GM13977 (cell line): ENCODE measurements around the gene UBAC2.
A peak's percentile ranks its signal among the peaks of the same experiment; 100 is the strongest.

Experiments used
- DNase-seq: peaks from one replicate; pipeline ENCODE4 v3.0.0; 2012; ENCODE audit warnings: low spot score
- in situ Hi-C: fragments of 300-500 bp; cut with MboI; formaldehyde crosslinking; loops from one replicate; pipeline ENCODE4 v1.12.0; 2022; ENCODE audit warnings: low sequenced_read_pairs, low pct_unique_long_range_greater_than_20kb, mixed read lengths, inconsistent platforms; ENCODE audit not compliant: unreplicated experiment
- TF ChIP-seq, protein P1 (sequence below): IDR thresholded peaks from 2 replicates; pipeline ENCODE4 v1.5.1; 2012; ENCODE audit warnings: mild to moderate bottlenecking, control low read depth; ENCODE audit not compliant: insufficient read depth; ENCODE audit errors: extremely low read depth, missing control alignments

UBAC2 gene

DNA sequence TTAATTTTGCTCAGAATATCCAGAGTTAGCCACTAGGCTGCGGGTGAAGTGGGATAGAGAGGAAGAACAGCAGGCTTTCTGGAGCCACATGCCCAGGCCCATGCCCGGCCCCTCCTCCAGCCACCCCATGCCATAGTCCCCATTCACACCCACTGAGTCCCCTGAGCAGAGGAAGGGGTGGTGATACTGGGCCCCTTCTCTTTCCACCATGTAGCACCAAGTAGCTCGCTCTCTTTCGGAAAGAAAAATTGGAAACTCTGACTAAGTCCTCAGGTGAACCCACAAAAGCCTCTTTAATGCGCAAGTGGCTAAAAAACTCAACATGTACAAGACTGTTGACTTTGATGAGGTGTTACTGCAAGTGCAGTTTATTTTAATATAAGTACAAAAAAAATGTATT is 183.3 kb downstream of the UBAC2 start:
- no peak for DNase-seq
- TF ChIP-seq, protein P1, sequence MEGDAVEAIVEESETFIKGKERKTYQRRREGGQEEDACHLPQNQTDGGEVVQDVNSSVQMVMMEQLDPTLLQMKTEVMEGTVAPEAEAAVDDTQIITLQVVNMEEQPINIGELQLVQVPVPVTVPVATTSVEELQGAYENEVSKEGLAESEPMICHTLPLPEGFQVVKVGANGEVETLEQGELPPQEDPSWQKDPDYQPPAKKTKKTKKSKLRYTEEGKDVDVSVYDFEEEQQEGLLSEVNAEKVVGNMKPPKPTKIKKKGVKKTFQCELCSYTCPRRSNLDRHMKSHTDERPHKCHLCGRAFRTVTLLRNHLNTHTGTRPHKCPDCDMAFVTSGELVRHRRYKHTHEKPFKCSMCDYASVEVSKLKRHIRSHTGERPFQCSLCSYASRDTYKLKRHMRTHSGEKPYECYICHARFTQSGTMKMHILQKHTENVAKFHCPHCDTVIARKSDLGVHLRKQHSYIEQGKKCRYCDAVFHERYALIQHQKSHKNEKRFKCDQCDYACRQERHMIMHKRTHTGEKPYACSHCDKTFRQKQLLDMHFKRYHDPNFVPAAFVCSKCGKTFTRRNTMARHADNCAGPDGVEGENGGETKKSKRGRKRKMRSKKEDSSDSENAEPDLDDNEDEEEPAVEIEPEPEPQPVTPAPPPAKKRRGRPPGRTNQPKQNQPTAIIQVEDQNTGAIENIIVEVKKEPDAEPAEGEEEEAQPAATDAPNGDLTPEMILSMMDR = no peak
- in situ Hi-C loops = loop anchor here (25.0 kb wide), 1 partner anchor 97 kb away; no protein-coding TSS in a partner anchor

DNA sequence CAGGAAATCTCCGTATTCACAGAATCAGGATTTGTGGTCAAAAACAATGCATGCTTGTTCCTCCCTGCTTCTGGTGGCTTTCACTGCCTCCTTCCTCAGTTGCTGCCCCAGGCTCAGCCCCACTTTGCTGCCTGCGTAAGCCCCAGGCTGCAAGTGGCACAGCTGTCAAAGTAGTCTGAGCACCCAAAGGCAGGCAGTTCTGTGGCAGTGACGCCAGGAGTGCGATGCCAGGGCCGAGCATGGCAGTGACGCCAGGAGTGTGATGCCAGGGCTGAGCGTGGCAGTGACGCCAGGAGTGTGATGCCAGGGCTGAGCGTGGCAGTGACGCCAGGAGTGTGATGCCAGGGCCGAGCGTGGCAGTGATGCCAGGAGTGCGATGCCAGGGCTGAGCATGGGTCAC is 183.8 kb downstream of the UBAC2 start:
- TF ChIP-seq, protein P1 = no peak
- in situ Hi-C loops = loop anchor here (25.0 kb wide), 1 partner anchor 97 kb away; no protein-coding TSS in a partner anchor

GRCh38 chr13:99385161-99385560 is 184.5 kb downstream of the UBAC2 start:
- DNase-seq = no peak
- TF ChIP-seq, protein P1 = no peak
- in situ Hi-C loops = loop anchor here (5.0 to 25.0 kb wide), 2 partner anchors 52 to 98 kb away; no protein-coding TSS in a partner anchor

More for the DNA sequence above, 183.8 kb downstream of the UBAC2 start:
- DNase-seq = no peak

DNA sequence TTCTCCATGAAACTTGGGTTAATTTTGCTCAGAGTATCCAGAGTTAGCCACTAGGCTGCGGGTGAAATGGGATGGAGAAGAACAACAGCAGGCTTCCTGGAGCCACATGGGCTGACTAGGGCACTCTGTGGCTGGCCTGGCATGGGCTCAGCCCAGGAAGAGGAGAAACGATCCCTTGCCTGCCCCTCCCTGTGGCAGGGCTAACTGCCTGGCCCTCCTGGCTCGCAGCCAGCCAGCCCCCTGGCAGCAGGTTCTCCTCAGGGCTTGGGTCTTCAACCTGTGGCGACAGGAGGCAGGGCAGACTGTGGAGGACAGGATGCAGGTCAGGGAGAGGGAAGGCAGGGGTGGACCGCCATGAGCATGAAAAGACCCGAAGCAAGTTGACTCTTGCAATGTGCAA is 185.3 kb downstream of the UBAC2 start:
- in situ Hi-C loops = loop anchor here (5.0 to 25.0 kb wide), 2 partner anchors 51 to 99 kb away; no protein-coding TSS in a partner anchor

DNA sequence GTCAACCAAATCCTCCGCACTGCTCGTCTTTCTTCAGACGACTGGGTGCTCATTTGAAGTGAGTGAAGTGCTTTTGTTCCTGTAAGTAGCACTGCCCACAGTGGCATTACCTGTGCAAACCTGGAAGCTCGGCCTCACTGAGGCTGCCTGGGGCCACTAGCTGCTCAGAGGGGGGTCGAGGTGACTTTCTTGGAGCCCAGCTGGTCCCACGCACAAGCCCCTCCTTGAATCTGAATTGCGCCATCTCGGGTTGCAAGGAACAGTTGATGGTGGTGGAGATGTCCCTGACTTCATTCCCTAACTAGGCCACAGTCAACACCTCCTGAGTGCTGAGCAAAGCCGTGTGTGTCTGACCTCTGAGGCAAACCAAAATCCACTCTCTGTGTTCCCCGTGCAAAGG is 185.8 kb downstream of the UBAC2 start:
- DNase-seq = no peak
- TF ChIP-seq, protein P1 = no peak
- in situ Hi-C loops = loop anchor here (5.0 to 25.0 kb wide), 2 partner anchors 51 to 99 kb away; no protein-coding TSS in a partner anchor

More for the DNA sequence above, 185.3 kb downstream of the UBAC2 start:
- DNase-seq = no peak
- TF ChIP-seq, protein P1 = no peak

DNA sequence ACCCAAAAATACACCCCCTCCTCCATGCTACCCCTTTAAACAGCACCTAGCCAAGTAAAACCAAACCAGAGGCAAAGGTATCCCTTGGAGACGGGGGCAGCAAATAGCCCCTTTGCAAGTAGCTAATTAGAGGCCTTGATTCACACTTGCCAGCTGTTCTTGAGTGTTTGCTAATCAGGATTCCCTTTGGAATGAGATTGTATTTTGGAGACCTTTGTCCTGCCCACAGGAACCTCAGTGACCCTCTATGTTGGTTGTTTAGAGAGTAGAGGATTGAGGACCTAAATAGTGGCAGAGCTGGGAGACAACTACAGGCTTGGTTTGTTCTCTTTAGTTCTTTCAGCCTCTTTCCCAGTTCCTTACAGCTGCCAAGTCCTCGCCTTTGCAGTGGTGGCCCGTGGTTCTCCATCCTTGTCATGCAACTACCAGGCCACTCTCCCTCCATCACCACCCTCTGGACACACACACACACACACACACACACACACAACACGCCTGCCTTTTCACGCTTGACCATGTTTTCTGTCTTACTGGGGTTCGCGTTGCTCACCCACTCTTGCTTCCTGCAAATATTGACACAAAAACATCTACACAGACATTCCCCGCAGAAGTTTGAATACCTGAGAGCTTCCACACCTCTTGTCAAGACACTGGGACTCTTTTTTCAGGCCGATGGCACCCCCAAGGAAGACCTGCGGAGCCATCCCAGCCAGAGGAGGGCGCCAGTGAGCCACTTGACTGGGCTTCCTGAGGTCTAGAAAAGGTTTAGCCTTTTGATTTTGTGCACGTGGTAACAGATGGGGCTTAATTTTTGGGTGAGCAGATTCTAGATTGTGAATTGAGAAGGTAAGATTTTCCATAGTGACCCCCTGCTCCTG is 186.5 kb downstream of the UBAC2 start:
- TF ChIP-seq, protein P1 = peak; percentile 92
- in situ Hi-C loops = loop anchor here (5.0 to 25.0 kb wide), 2 partner anchors 50 to 100 kb away; no protein-coding TSS in a partner anchor
- peak; percentile 85 for DNase-seq
